HCT116 (cell line): ENCODE results near the gene CHAF1B. TPM values are rescaled to one million over a fixed set of nuclear protein-coding genes. Genes with fewer than 3 reads are reported as not detected.

Source experiments
- ATAC-seq: fragments of 200-7000 bp; cut with Tn5 transposase; 2 replicates; pipeline ENCODE4 v1.9.1; 2020; ENCODE audit warnings: mild to moderate bottlenecking, moderate library complexity
- BruUV-seq: library from RNA; stranded (reverse); fragments of 400-500 nt; replicated peaks from 2 replicates; lab custom pipeline; 2021; lab: Mats Ljungman, UMichigan
- CTCF ChIA-PET: fragments of 300-600 bp; sonication (Branson Sonifier 250); formaldehyde crosslinking; loops from one replicate; lab custom pipeline; 2021; ENCODE audit warnings: antibody characterized with exemption; lab: Charles Lee
- POLR2A ChIA-PET: fragments of 300-600, 350-600 bp; sonication (Branson Sonifier 250); formaldehyde crosslinking; loops from one replicate; lab custom pipeline; 2021; ENCODE audit warnings: antibody characterized with exemption; lab: Charles Lee
- RAD21 ChIA-PET, 2 experiments: fragments of 300-600 bp; sonication (Branson Sonifier 250); formaldehyde crosslinking; loops; one replicate each; lab custom pipeline; 2023; ENCODE audit warnings: low total read pairs in 2 of 2; ENCODE audit not compliant: uncharacterized antibody in 2 of 2, unreplicated experiment in 2 of 2, low non-redundant PET in 1 of 2; lab: Charles Lee
- DNase-seq: peaks from one replicate; pipeline ENCODE4 v3.0.0-alpha.2; 2010; ENCODE audit warnings: low read depth, low spot score
- H2AFZ ChIP-seq: fragments of 200-600 bp; shearing (Covaris generic), sonication (generic); 2 replicates; pipeline ENCODE4 v1.6.1; 2017; ENCODE audit warnings: low read depth, mixed run types, mixed read lengths, antibody characterized with exemption, low read length; ENCODE audit not compliant: poor library complexity, severe bottlenecking
- H3K27ac ChIP-seq: 2 replicates; pipeline ENCODE4 v1.5.1; 2012; ENCODE audit warnings: low read depth, low read length
- H3K27me3 ChIP-seq: fragments of 200-600 bp; sonication (generic); 2 replicates; pipeline ENCODE4 v1.6.1; 2016; ENCODE audit warnings: mixed run types, low read length, mixed read lengths; ENCODE audit not compliant: insufficient read depth
- H3K36me3 ChIP-seq, 2 experiments: fragments of 200-500 bp in 1 of 2; fragments of 200-600 bp in 1 of 2; sonication (Bioruptor generic) in 1 of 2; sonication (generic) in 1 of 2; 2 replicates each; pipeline versions ENCODE4 v1.5.1 to v1.6.1; 2014 to 2016; ENCODE audit warnings: low read length in 2 of 2, inconsistent platforms in 1 of 2, mixed read lengths in 1 of 2, mixed run types in 1 of 2; ENCODE audit not compliant: insufficient read depth in 2 of 2, control insufficient read depth in 1 of 2
- H3K4me1 ChIP-seq, 2 experiments: fragments of 200-600 bp in 1 of 2; sonication (generic) in 1 of 2; 2 replicates each; pipeline versions ENCODE4 v1.5.1 to v1.6.1; 2012 to 2017; ENCODE audit warnings: low read length in 2 of 2, inconsistent platforms in 1 of 2, mild to moderate bottlenecking in 1 of 2, mixed read lengths in 1 of 2, mixed run types in 1 of 2, moderate library complexity in 1 of 2; ENCODE audit not compliant: insufficient read depth in 2 of 2, control insufficient read depth in 1 of 2
- H3K4me2 ChIP-seq: fragments of 200-600 bp; sonication (generic); 2 replicates; pipeline ENCODE4 v1.6.1; 2017; ENCODE audit warnings: mixed run types, low read length, mixed read lengths
- H3K4me3 ChIP-seq, 2 experiments: fragments of 200-600 bp in 1 of 2; sonication (generic) in 1 of 2; replicated peaks in 1 of 2; 2 replicates each; pipeline ENCODE4 v1.5.1; 2011 to 2016; ENCODE audit warnings: low read length in 2 of 2, control low read depth in 1 of 2, low read depth in 1 of 2, mild to moderate bottlenecking in 1 of 2, mixed read lengths in 1 of 2, mixed run types in 1 of 2
- H3K79me2 ChIP-seq: fragments of 200-600 bp; sonication (generic); 2 replicates; pipeline ENCODE4 v1.6.1; 2017; ENCODE audit warnings: mild to moderate bottlenecking, mixed run types, low read length, moderate library complexity, mixed read lengths; ENCODE audit not compliant: insufficient read depth
- H3K9ac ChIP-seq: fragments of 200-600 bp; sonication (generic); 2 replicates; pipeline ENCODE4 v1.6.1; 2016; ENCODE audit warnings: low read length, mixed read lengths
- H3K9me2 ChIP-seq: fragments of 200-600 bp; sonication (generic), shearing (Covaris generic); 2 replicates; pipeline ENCODE4 v1.6.1; 2017; ENCODE audit warnings: mixed run types, mild to moderate bottlenecking, moderate library complexity; ENCODE audit not compliant: insufficient read depth
- H3K9me3 ChIP-seq, 2 experiments: fragments of 200-500 bp in 1 of 2; fragments of 200-600 bp in 1 of 2; sonication (Bioruptor generic) in 1 of 2; sonication (generic) in 1 of 2; 2 replicates each; pipeline ENCODE4 v1.6.1; 2014 to 2017; ENCODE audit warnings: low read length in 2 of 2, mixed read lengths in 2 of 2, inconsistent platforms in 1 of 2, low read depth in 1 of 2, mild to moderate bottlenecking in 1 of 2, mixed run types in 1 of 2, moderate library complexity in 1 of 2; ENCODE audit not compliant: control insufficient read depth in 1 of 2, insufficient read depth in 1 of 2
- H4K20me1 ChIP-seq: fragments of 200-600 bp; sonication (generic), shearing (Covaris generic); 2 replicates; pipeline ENCODE4 v1.6.1; 2017; ENCODE audit warnings: mixed run types, mild to moderate bottlenecking, moderate library complexity; ENCODE audit not compliant: insufficient read depth
- CBX3 ChIP-seq: IDR thresholded peaks from 2 replicates; pipeline ENCODE4 v1.6.1; 2012; ENCODE audit warnings: low read depth
- CTCF ChIP-seq, 3 experiments: fragments of 200-600 bp in 1 of 3; sonication (generic) in 1 of 3; IDR thresholded peaks in 2 of 3; conservative IDR thresholded peaks in 1 of 3; 2 replicates each; pipeline ENCODE4 v1.5.1; 2012 to 2017; ENCODE audit warnings: low read depth in 2 of 3, low read length in 2 of 3, antibody characterized with exemption in 1 of 3, borderline replicate concordance in 1 of 3, control low read depth in 1 of 3, mild to moderate bottlenecking in 1 of 3, mixed read lengths in 1 of 3, mixed run types in 1 of 3, moderate library complexity in 1 of 3; ENCODE audit not compliant: insufficient read depth in 1 of 3
- EGR1 ChIP-seq: IDR thresholded peaks from 2 replicates; pipeline ENCODE4 v1.6.1; 2012; ENCODE audit warnings: low read depth
- ELF1 ChIP-seq: IDR thresholded peaks from 2 replicates; pipeline ENCODE4 v1.6.1; 2012; ENCODE audit warnings: low read depth, borderline replicate concordance
- EZH2 ChIP-seq: fragments of 200-600 bp; sonication (generic); IDR thresholded peaks from 2 replicates; pipeline ENCODE4 v1.6.1; 2017; ENCODE audit warnings: antibody characterized with exemption, mixed run types
- EZH2phosphoT487 ChIP-seq: fragments of 200-600 bp; IDR thresholded peaks from 2 replicates; pipeline ENCODE4 v1.6.1; 2018; ENCODE audit warnings: antibody characterized with exemption, borderline replicate concordance
- FOSL1 ChIP-seq: IDR thresholded peaks from 2 replicates; pipeline ENCODE4 v1.6.1; 2012; ENCODE audit warnings: low read depth
- JUND ChIP-seq: IDR thresholded peaks from 2 replicates; pipeline ENCODE4 v1.6.1; 2012
- POLR2A ChIP-seq: IDR thresholded peaks from 2 replicates; pipeline ENCODE4 v1.7.0; 2011; ENCODE audit warnings: borderline replicate concordance; ENCODE audit not compliant: insufficient read depth, insufficient read length; ENCODE audit errors: extremely low read depth
- POLR2AphosphoS5 ChIP-seq: IDR thresholded peaks from 2 replicates; pipeline ENCODE4 v1.6.1; 2011; ENCODE audit warnings: mild to moderate bottlenecking, low read depth, low read length, moderate library complexity
- RAD21 ChIP-seq: IDR thresholded peaks from 2 replicates; pipeline ENCODE4 v1.6.1; 2012; ENCODE audit warnings: low read depth, mild to moderate bottlenecking
- SIN3A ChIP-seq: IDR thresholded peaks from 2 replicates; pipeline ENCODE4 v1.6.1; 2012; ENCODE audit warnings: low read depth
- SRF ChIP-seq: IDR thresholded peaks from 2 replicates; pipeline ENCODE4 v1.6.1; 2012; ENCODE audit warnings: low read depth
- TCF7L2 ChIP-seq: IDR thresholded peaks from 2 replicates; pipeline ENCODE4 v1.7.0; 2011; ENCODE audit warnings: borderline replicate concordance, inconsistent platforms; ENCODE audit not compliant: insufficient read depth, insufficient read length; ENCODE audit errors: extremely low read depth
- ZBTB33 ChIP-seq: IDR thresholded peaks from 2 replicates; pipeline ENCODE4 v1.6.1; 2011; ENCODE audit warnings: mild to moderate bottlenecking, low read length, moderate library complexity; ENCODE audit not compliant: insufficient replicate concordance; ENCODE audit errors: extremely low read depth
- ZFX ChIP-seq: fragments of 450-650 bp; IDR thresholded peaks from 2 replicates; pipeline ENCODE4 v1.6.1; 2017
- ZNF274 ChIP-seq: fragments of 200-500 bp; sonication (Bioruptor generic); IDR thresholded peaks from 2 replicates; pipeline ENCODE4 v1.6.1; 2014; ENCODE audit warnings: mild to moderate bottlenecking, low read depth, low read length, inconsistent platforms
- intact Hi-C: fragments of 100-400 bp; cut with micrococcal nuclease; formaldehyde crosslinking; loops from 2 replicates; pipeline ENCODE4 v1.10.0; 2022
- total RNA-seq: library from RNA; stranded (reverse); gene quantifications from one replicate; pipeline ENCODE4 v1.2.1, GENCODE V29; 2021; ENCODE audit not compliant: unreplicated experiment
- TF ChIP-seq, protein P1 (sequence below): IDR thresholded peaks from 2 replicates; pipeline ENCODE4 v1.6.1; 2012
- TF ChIP-seq, protein P2 (sequence below): IDR thresholded peaks from 2 replicates; pipeline ENCODE4 v1.6.1; 2012

CHAF1B gene
- total RNA-seq, 1 experiment from 2014 or later = 26.1 TPM

GRCh38 chr21:36355868-36356267 is 29.3 kb upstream of the CHAF1B start:
- ChIA-PET RAD21 (no interaction called here), POLR2A (no interaction called here), CTCF (no interaction called here)
- H2AFZ ChIP-seq = no peak overlapping the region
- DNase-seq = no peak
- H3K79me2 ChIP-seq = no peaks in the 10 kb centered on the region; the same call in 1 of the 2 replicates
- no peaks in the 10 kb centered on the region for H4K20me1 ChIP-seq
- no peak overlapping the region for H3K4me3 ChIP-seq
- no peaks in the 10 kb centered on the region for H3K4me1 ChIP-seq
- TF ChIP-seq CBX3 (no peak), TCF7L2 (no peak), POLR2A (no peak), SIN3A (no peak), ZFX (no peak), ZNF274 (no peak), RAD21 (no peak), EGR1 (no peak), EZH2 (no peak), JUND (no peak), CTCF (IDR thresholded peaks at IDR 0.05 in 2 of 3, conservative IDR thresholded peaks at IDR 0.05 in 1 of 3; ENCODE audit: borderline replicate concordance in 1 of 3, insufficient read depth in 1 of 3, low read depth in 2 of 3, low read length in 2 of 3) (no peak), POLR2AphosphoS5 (no peak), ELF1 (no peak), EZH2phosphoT487 (no peak), FOSL1 (no peak), ZBTB33 (no peak), SRF (no peak)
- TF ChIP-seq, protein P1, sequence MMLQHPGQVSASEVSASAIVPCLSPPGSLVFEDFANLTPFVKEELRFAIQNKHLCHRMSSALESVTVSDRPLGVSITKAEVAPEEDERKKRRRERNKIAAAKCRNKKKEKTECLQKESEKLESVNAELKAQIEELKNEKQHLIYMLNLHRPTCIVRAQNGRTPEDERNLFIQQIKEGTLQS = no peak
- TF ChIP-seq, protein P2, sequence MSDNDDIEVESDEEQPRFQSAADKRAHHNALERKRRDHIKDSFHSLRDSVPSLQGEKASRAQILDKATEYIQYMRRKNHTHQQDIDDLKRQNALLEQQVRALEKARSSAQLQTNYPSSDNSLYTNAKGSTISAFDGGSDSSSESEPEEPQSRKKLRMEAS = no peak
- TF ChIP-seq, all 23 proteins: peak for 0
- Histone ChIP-seq H3K36me3 (peaks cover 26 to 30% of the 10 kb centered on the region in 2 experiments; a peak in 3 of 4 replicates), H3K27ac (no peak overlapping the region), H3K4me2 (no peak overlapping the region), H3K9ac (no peak overlapping the region), H3K27me3 (no peaks in the 10 kb centered on the region), H3K9me3 (no peaks in the 10 kb centered on the region), H3K9me2 (no peaks in the 10 kb centered on the region)
- intact Hi-C loops = no loop called here
- no TSS peak for BruUV-seq
- no peak for ATAC-seq
